Chondrocyte (in vitro differentiated cells): ENCODE results near the gene KRT81. TPM values are rescaled to one million over a fixed set of nuclear protein-coding genes. Genes with fewer than 3 reads are reported as not detected.
"Not testable (repeated sequence)": the region's sequence is repeated elsewhere in the genome, so short reads cannot be mapped to it uniquely, and the experiment has no call there.

ENCODE experiments used
- DNase-seq: peaks from one replicate; pipeline ENCODE4 v3.0.0; 2021; ENCODE audit warnings: mixed read lengths, low spot score
- H3K27ac Mint-ChIP-seq: one replicate; pipeline ENCODE4 v1.8.0; 2021; ENCODE audit warnings: mild to moderate bottlenecking, moderate library complexity, mixed read lengths; ENCODE audit not compliant: unreplicated experiment
- H3K27me3 Mint-ChIP-seq: 2 replicates; pipeline ENCODE4 v1.8.0; 2021; ENCODE audit warnings: low read depth, mixed read lengths
- H3K36me3 Mint-ChIP-seq: 2 replicates; pipeline ENCODE4 v1.8.0; 2021; ENCODE audit warnings: low read depth, mixed read lengths
- H3K4me1 Mint-ChIP-seq: 2 replicates; pipeline ENCODE4 v1.8.0; 2021; ENCODE audit warnings: low read depth, mild to moderate bottlenecking, mixed read lengths
- H3K4me3 Mint-ChIP-seq: one replicate; pipeline ENCODE4 v1.8.0; 2021; ENCODE audit warnings: mild to moderate bottlenecking, moderate library complexity, mixed read lengths; ENCODE audit not compliant: unreplicated experiment
- H3K9me3 Mint-ChIP-seq: 2 replicates; pipeline ENCODE4 v1.8.0; 2021; ENCODE audit warnings: low read depth, mixed read lengths
- CTCF ChIP-seq: fragments of 200-600 bp; sonication (generic); IDR thresholded peaks from 2 replicates; pipeline ENCODE4 v1.5.0; 2021; ENCODE audit warnings: antibody characterized with exemption, mild to moderate bottlenecking, moderate library complexity
- total RNA-seq: library from RNA; stranded (reverse); gene quantifications from 3 replicates; pipeline ENCODE4 v1.2.1, GENCODE V29; 2021

Gene KRT81
- total RNA-seq, 1 donor from 2014 or later, result 1.3 TPM

- Mint-ChIP-seq H3K27ac (no peak overlapping the region), H3K4me1 (peaks cover 76% of the 10 kb centered on the region), H3K9me3 (no peaks in the 10 kb centered on the region), H3K36me3 (no peaks in the 10 kb centered on the region), H3K27me3 (no peaks in the 10 kb centered on the region), H3K4me3 (no peak overlapping the region)
- TF ChIP-seq CTCF, result no peak
- no peak for DNase-seq
Observed at GRCh38 chr12:52242442-52243258, 48.7 kb downstream of the KRT81 start.

DNA sequence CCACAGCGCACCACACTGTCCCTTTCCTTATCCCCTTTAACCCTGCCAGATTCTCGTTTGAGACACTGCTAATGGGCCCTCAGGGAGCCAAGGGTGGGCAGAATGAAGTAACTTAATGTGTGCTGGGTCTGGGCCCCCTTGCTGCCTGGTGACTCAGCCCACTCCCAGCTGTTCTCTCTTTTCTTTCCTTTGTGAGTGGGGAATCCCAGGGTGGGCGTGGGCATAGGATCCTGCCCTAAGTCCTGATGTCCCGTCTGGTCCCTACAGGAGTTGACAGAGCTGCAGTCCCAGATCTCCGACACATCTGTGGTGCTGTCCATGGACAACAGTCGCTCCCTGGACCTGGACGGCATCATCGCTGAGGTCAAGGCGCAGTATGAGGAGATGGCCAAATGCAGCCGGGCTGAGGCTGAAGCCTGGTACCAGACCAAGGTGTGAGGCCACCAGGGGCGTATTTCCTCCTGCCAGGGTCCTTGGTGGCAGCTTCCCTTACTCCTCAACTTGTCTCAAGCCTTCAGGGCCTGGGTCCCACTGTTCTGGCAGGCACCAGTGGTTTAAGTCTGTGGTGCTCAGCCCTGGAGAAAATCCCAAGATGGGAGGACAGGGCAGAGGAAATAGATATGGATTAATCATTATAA, 50.0 kb downstream of the KRT81 start:
- no peaks in the 10 kb centered on the region for H3K36me3 Mint-ChIP-seq
- peaks cover 72% of the 10 kb centered on the region for H3K4me1 Mint-ChIP-seq

DNA sequence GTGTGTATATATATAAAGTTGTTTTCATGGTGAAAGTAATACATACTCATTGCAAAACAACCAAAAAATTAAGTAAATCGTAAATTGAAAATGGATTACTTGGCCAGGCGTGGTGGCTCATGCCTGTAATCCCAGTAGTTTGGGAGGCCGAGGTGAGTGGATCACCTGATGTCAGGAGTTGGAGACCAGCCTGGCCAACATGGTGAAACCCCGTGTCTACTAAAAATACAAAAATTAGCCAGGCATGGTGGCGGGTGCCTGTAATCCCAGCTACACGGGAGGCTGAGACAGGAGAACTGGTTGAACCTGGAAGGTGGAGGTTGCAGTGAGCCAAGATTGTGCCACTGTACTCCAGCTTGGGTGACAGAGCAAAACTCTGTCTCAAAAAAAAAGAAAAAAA, 51.1 kb downstream of the KRT81 start:
- H3K27me3 Mint-ChIP-seq, H3K36me3 Mint-ChIP-seq, H3K27ac Mint-ChIP-seq, H3K9me3 Mint-ChIP-seq, DNase-seq, H3K4me3 Mint-ChIP-seq: not testable (repeated sequence)
- peaks cover 66% of the 10 kb centered on the region for H3K4me1 Mint-ChIP-seq

More for the DNA sequence above, 50.0 kb downstream of the KRT81 start:
- H3K9me3 Mint-ChIP-seq, result no peaks in the 10 kb centered on the region
- no peak overlapping the region for H3K27ac Mint-ChIP-seq
- H3K27me3 Mint-ChIP-seq, result no peaks in the 10 kb centered on the region
- TF ChIP-seq CTCF, result no peak
- DNase-seq, result no peak
- no peak overlapping the region for H3K4me3 Mint-ChIP-seq

GRCh38 chr12:52239767-52240166, 51.6 kb downstream of the KRT81 start:
- no peak overlapping the region for H3K27ac Mint-ChIP-seq

DNA sequence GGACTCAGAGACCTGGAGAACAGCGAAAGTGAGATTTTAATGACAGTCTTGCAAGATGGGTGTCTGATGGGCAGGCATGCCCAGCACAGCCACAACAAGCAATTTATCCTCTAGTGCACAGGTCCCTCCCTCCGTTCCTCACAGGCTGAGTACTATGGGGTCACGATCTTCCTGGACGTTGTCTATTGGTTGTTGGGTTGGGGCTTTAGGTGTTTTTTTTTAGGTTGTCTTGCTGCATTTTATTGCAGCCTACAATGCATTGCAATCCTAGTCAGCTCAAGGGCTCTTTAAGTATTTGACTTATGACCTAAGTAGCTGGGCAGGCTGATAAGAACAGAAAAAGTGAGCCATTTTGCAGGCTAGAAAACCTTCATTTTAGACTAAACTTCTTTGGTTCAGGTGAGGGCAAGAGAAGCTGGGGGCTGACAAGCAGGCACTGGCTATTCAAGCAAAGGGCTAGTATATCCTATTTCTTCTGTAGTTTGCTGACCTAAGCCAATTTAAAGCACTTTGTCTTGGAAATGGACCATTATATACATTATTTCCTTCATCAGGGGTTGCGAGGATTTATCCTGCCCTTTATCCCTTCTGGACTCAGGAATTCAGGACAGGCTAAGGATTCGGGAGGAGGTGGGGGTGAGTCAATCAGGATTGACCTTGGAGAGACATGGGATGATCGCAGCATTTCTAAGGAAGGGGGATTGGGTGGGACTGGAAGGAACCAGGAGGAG, 52.3 kb downstream of the KRT81 start:
- H3K27me3 Mint-ChIP-seq, result no peaks in the 10 kb centered on the region
- no peak overlapping the region for H3K4me3 Mint-ChIP-seq
- no peak for DNase-seq
- peaks cover 65% of the 10 kb centered on the region for H3K4me1 Mint-ChIP-seq
- TF ChIP-seq CTCF, result no peak
- no peaks in the 10 kb centered on the region for H3K9me3 Mint-ChIP-seq
- no peaks in the 10 kb centered on the region for H3K36me3 Mint-ChIP-seq
- peak overlapping the region; percentile 65 for H3K27ac Mint-ChIP-seq

More at GRCh38 chr12:52239767-52240166, 51.6 kb downstream of the KRT81 start:
- Mint-ChIP-seq H3K36me3 (no peaks in the 10 kb centered on the region), H3K4me1 (peaks cover 65% of the 10 kb centered on the region), H3K27me3 (no peaks in the 10 kb centered on the region), H3K4me3 (no peak overlapping the region), H3K9me3 (no peaks in the 10 kb centered on the region)
- no peak for DNase-seq
- TF ChIP-seq CTCF, result no peak
